Ovary (tissue), 3 donors: ENCODE results near the gene DMRTC2.
"Not testable (repeated sequence)": the region's sequence is repeated elsewhere in the genome, so short reads cannot be mapped to it uniquely, and the experiment has no call there.

Source experiments
- EP300 ChIP-seq: sonication (generic); formaldehyde crosslinking; IDR thresholded peaks from one replicate; pipeline ENCODE4 v1.6.1; 2017; ENCODE audit warnings: antibody characterized with exemption
- POLR2A ChIP-seq: fragments of 450-650 bp; IDR thresholded peaks from one replicate; pipeline ENCODE4 v1.6.1; 2017; ENCODE audit warnings: antibody characterized with exemption, mild to moderate bottlenecking, moderate library complexity
- TF ChIP-seq, protein P1 (sequence below), 3 donors: fragments of 450-650 bp in 2 of 3; fragments of 200-600 bp in 1 of 3; IDR thresholded peaks; one replicate each; pipeline versions ENCODE4 v1.5.1 to v1.8.0; 2016 to 2022; ENCODE audit warnings: antibody characterized with exemption in 3 of 3, mild to moderate bottlenecking in 1 of 3
- donor health status: DM: no; HTN: no; CAD: no.

DNA sequence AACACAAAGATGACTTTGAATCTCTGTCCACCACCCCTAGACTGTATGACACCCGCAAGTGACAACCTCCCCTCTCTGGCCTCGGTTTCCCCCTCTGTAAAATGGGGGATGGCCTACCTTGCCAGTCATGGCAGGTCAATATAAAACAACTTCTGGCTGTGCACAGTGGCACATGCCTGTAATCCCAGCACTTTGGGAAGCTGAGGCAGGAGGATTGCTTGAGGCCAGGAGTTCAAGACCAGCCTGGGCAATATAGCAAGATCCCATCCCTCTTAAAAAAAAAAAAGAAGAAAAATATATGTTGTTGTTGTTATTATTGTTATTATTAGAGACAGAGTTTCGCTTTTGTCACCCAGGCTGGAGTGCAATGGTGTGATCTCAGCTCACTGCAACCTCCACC is 31.1 kb downstream of the DMRTC2 start:
- TF ChIP-seq, protein P1, sequence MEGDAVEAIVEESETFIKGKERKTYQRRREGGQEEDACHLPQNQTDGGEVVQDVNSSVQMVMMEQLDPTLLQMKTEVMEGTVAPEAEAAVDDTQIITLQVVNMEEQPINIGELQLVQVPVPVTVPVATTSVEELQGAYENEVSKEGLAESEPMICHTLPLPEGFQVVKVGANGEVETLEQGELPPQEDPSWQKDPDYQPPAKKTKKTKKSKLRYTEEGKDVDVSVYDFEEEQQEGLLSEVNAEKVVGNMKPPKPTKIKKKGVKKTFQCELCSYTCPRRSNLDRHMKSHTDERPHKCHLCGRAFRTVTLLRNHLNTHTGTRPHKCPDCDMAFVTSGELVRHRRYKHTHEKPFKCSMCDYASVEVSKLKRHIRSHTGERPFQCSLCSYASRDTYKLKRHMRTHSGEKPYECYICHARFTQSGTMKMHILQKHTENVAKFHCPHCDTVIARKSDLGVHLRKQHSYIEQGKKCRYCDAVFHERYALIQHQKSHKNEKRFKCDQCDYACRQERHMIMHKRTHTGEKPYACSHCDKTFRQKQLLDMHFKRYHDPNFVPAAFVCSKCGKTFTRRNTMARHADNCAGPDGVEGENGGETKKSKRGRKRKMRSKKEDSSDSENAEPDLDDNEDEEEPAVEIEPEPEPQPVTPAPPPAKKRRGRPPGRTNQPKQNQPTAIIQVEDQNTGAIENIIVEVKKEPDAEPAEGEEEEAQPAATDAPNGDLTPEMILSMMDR (IDR thresholded peaks at IDR 0.05), result not testable (repeated sequence)
- not testable (repeated sequence) for TF ChIP-seq POLR2A, EP300
